GM19240 (cell line): ENCODE data around the gene CHKB.

Experiments used
- DNase-seq: peaks from one replicate; pipeline ENCODE4 v3.0.0; 2011; ENCODE audit warnings: low spot score; ENCODE audit not compliant: insufficient read length

Gene CHKB

DNA sequence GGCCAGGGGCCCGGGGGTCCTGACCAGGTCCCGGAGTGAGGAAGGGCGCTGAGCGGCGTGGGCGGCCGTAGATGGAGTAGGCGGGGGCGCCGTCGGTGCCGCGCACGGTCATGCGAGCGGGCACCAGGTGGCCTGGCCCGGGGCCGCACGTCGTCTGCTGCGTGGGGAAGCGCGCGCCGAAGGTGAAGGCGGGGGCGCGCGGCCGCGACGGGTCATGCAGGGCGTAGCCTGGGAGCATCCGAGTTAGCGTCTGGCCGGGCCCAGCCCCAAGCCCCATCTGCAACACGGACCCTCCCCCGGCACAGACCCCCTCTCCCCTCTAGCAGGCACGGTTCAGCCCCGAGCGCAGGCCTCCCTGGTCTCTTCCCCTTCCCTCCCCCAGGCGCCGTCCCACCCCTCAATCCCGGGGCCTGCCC lies 51.1 kb downstream of the CHKB start:
- no peak for DNase-seq

DNA sequence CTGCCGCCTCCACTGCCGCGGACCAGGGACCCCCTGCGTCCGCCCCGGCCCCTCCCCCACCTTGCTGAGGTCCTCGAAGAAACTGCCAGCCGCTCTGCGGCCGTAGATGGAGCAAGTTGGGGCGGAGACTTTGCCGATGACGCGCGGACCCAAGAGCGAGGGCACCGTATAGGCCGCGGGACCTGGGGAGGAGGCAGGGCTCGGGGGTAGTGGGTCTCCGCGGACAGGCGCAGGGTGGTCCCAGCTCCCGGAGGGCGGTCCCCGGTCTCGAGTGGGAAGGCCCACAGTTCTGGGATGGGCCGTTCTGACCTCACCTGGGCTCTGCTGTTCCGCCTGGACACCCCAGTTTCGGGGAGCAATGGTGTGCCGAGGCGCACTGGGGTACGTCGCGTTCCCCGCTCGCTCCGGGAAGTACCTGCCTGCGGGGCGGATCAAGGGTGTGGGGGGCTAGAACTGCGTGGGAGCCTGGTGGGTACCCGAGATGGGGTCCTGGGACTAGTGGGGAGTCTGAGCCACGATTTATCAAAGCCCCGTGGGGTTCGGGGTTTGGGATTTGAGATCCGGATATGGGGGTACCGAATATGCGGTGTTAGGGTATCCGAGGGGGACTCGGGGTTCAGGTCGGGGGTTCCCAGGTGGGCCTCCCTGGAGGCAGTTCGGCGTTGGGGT lies 51.6 kb downstream of the CHKB start:
- DNase-seq, result no peak

- DNase-seq, result no peak
These were observed 52.1 kb downstream of the CHKB start for GRCh38 chr22:50530580-50530876.

GRCh38 chr22:50529897-50530579 lies 52.6 kb downstream of the CHKB start, which contains the start of gene TYMP:
TYMP (minus strand) TSS chr22:50530012; CDS start chr22:50529709, 303 bp downstream.
- no peak for DNase-seq

- DNase-seq, result no peak
These were observed 53.2 kb downstream of the CHKB start for GRCh38 chr22:50529416-50529896.
